OCI-M2 (cell line): ENCODE results near the gene INO80.

Experiments
- DNase-seq: peaks from one replicate; lab custom pipeline; 2025; ENCODE audit not compliant: unreplicated experiment; lab: John Stamatoyannopoulos, UW

Gene INO80

DNA sequence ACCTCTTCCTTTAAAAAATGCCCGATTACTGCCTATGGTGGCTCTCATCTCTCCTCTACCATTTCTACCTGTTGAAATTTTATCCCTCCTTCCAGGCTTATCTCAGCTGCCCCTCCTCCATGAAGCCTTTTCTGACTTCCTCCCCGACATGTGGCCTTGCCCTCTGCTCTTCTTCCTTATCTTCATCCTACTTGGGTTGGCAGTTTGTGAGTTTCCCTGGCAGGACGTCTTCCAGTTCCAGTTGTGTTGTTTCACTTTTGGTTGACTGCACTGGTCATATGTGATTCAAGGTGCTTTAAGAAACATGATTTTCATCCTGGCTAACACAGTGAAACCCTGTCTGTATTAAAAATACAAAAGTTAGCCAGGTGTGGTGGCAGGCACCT, 182.6 kb downstream of the INO80 start:
- no peak for DNase-seq

- DNase-seq, result no peak
Measured at GRCh38 chr15:40932649-40933516, 183.2 kb downstream of the INO80 start.

DNA sequence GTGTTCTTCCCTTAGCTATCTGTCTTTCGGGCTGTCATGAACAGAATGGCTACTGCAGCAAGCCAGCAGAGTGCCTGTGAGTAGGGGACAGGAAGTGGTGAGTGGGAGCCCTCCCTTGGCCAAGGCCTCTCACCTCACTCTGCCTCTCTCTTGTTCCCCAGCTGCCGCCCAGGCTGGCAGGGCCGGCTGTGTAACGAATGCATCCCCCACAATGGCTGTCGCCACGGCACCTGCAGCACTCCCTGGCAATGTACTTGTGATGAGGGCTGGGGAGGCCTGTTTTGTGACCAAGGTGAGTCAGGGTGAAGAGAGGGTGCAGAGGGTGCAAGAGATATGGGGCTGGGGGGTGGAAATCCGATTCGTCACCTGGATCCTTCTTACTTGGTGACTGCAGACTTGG, 183.9 kb downstream of the INO80 start:
- DNase-seq, result no peak

DNA sequence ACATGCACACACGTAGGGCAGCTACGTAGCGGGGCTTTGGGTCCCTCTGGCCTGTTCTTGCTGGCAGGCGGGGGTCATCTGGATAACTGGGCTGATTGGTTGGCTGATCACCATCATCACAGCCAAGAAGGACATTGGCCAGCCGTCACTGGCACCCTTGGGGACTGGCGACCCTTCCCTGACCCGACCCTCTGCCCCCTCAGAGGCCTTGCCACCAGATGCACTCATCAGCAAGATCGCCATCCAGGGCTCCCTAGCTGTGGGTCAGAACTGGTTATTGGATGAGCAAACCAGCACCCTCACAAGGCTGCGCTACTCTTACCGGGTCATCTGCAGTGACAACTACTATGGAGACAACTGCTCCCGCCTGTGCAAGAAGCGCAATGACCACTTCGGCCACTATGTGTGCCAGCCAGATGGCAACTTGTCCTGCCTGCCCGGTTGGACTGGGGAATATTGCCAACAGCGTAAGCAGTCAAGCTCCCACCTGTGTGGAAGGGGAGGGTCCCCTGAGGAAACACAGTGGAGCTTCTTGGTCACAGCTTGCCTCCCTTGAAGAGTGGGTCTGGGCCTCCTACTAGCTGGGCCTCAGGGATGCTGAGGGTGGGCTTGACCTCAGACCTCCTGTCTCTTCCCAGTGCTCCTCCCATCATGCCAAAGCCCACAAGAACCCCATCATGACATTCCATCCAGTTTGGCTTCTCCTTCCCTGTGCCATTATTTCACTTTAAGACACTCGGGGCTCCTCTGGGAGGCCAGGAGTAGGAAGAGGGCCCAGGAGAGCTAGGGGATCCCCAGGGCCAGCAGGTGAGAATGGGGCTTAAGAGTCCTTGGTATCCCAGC, 184.6 kb downstream of the INO80 start:
- no peak for DNase-seq

GRCh38 chr15:40930430-40931299, 185.4 kb downstream of the INO80 start:
- DNase-seq, result no peak

DNA sequence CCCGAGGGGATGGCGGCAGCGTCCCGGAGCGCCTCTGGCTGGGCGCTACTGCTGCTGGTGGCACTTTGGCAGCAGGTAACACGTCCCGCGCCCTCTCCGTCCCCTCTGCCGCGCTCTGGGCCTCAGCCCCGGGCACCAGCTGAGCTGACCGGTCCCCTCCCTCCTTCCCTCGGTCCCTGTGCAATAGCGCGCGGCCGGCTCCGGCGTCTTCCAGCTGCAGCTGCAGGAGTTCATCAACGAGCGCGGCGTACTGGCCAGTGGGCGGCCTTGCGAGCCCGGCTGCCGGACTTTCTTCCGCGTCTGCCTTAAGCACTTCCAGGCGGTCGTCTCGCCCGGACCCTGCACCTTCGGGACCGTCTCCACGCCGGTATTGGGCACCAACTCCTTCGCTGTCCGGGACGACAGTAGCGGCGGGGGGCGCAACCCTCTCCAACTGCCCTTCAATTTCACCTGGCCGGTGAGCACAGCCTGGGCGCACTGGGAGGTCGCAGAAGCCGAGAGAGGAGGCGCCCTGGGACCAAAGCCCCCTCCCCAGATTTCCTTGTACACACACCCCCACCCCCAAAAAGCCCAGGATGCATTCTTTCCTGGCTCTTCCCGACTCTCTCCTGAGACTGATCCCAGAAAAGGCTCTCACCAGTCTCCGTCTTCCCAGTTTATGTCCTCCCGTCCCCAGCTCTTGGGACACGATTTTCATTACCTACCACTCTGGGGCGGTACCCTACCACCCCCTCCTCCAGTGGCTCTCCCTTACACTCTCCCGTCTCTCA, 186.2 kb downstream of the INO80 start:
- no peak for DNase-seq
